Skeletal muscle tissue (tissue), 4 donors: Measurements from ENCODE around the gene PGM2L1. TPM values are rescaled to one million over a fixed set of nuclear protein-coding genes. Genes with fewer than 3 reads are reported as not detected.
"Not testable (repeated sequence)": the region's sequence is repeated elsewhere in the genome, so short reads cannot be mapped to it uniquely, and the experiment has no call there.

ENCODE experiments used
- H3K27ac ChIP-seq: one replicate; pipeline ENCODE4 v1.7.0; 2013; ENCODE audit warnings: mild to moderate bottlenecking, low read depth, low read length, inconsistent platforms
- H3K27me3 ChIP-seq, 3 donors: one replicate each; pipeline ENCODE4 v1.7.0; 2013; ENCODE audit warnings: low read length in 3 of 3; ENCODE audit not compliant: control insufficient read depth in 3 of 3, insufficient read depth in 3 of 3
- H3K36me3 ChIP-seq, 3 donors: one replicate each; pipeline ENCODE4 v1.7.0; 2013; ENCODE audit warnings: low read length in 3 of 3; ENCODE audit not compliant: control insufficient read depth in 3 of 3, insufficient read depth in 3 of 3
- H3K4me1 ChIP-seq, 3 donors: one replicate each; pipeline ENCODE4 v1.7.0; 2013; ENCODE audit warnings: low read length in 3 of 3, mild to moderate bottlenecking in 3 of 3; ENCODE audit not compliant: control insufficient read depth in 3 of 3, insufficient read depth in 3 of 3
- H3K4me3 ChIP-seq, 3 donors: one replicate each; pipeline ENCODE4 v1.7.0; 2013; ENCODE audit warnings: low read length in 3 of 3
- H3K9ac ChIP-seq, 3 donors: one replicate each; pipeline ENCODE4 v1.7.0; 2013; ENCODE audit warnings: low read length in 3 of 3, mild to moderate bottlenecking in 3 of 3, moderate library complexity in 2 of 3, low read depth in 1 of 3
- H3K9me3 ChIP-seq, 3 donors: one replicate each; pipeline ENCODE4 v1.7.0; 2013; ENCODE audit warnings: low read length in 3 of 3; ENCODE audit not compliant: control insufficient read depth in 3 of 3
- total RNA-seq: library from RNA; depleted of rRNA; stranded (reverse); fragments of >200 nt; gene quantifications from one replicate; pipeline ENCODE4 v1.2.3, GENCODE V29; 2014
- donor health status: Osteomylitis.

The PGM2L1 gene
- total RNA-seq, 1 donor from 2014 or later: 5.2 TPM

DNA sequence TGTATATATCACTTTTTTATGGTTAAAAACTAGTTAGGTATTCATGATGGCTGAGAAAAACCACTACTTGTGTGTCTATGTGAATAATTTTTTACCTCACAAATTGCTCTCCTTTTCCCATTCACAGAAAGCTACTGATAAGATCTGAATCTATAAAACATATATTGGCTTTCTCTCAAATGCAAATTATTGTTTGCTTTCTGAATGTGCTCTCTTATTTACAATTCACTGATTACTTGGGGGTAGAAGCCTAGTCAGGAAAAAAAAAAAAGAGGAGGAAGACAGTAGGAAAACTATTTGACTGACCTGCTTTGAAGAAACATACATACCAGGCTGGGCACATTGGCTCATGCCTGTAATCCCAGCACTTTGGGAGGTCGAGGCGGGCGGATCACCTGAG, 20.5 kb downstream of the PGM2L1 start:
- H3K9ac ChIP-seq: no peak overlapping the region
- no peaks in the 10 kb centered on the region for H3K27me3 ChIP-seq
- H3K27ac ChIP-seq: no peak overlapping the region
- no peak overlapping the region for H3K4me3 ChIP-seq
- H3K9me3 ChIP-seq: no peaks in the 10 kb centered on the region
- peaks cover 0 to under 1% (median 0%) of the 10 kb centered on the region in 3 donors for H3K36me3 ChIP-seq
- H3K4me1 ChIP-seq: no peaks in the 10 kb centered on the region

- Histone ChIP-seq H3K36me3 (peaks cover 0 to 4% (median 3%) of the 10 kb centered on the region in 3 donors), H3K9me3 (no peaks in the 10 kb centered on the region), H3K27ac (no peak overlapping the region), H3K9ac (no peak overlapping the region), H3K27me3 (no peaks in the 10 kb centered on the region), H3K4me3 (no peak overlapping the region), H3K4me1 (no peaks in the 10 kb centered on the region)
Measured at GRCh38 chr11:74373382-74373781, 24.9 kb downstream of the PGM2L1 start.

- H3K4me3 ChIP-seq: no peak overlapping the region
Measured at GRCh38 chr11:74371269-74372052, 26.8 kb downstream of the PGM2L1 start.

GRCh38 chr11:74370123-74370522, 28.1 kb downstream of the PGM2L1 start:
- H3K4me1 ChIP-seq: no peaks in the 10 kb centered on the region
- H3K9ac ChIP-seq: no peak overlapping the region
- H3K4me3 ChIP-seq: no peak overlapping the region
- no peaks in the 10 kb centered on the region for H3K9me3 ChIP-seq
- no peak overlapping the region for H3K27ac ChIP-seq
- H3K27me3 ChIP-seq: no peaks in the 10 kb centered on the region
- peaks cover 3 to 21% (median 9%) of the 10 kb centered on the region in 3 donors for H3K36me3 ChIP-seq

More at GRCh38 chr11:74371269-74372052, 26.8 kb downstream of the PGM2L1 start:
- no peak overlapping the region for H3K9ac ChIP-seq
- H3K9me3 ChIP-seq: no peaks in the 10 kb centered on the region
- H3K27me3 ChIP-seq: no peaks in the 10 kb centered on the region
- no peaks in the 10 kb centered on the region for H3K4me1 ChIP-seq
- H3K27ac ChIP-seq: no peak overlapping the region
- H3K36me3 ChIP-seq: peaks cover 2 to 20% (median 9%) of the 10 kb centered on the region in 3 donors

GRCh38 chr11:74367881-74368280, 30.4 kb downstream of the PGM2L1 start:
- H3K27ac ChIP-seq: no peak overlapping the region
- H3K9ac ChIP-seq: no peak overlapping the region
- no peak overlapping the region for H3K4me3 ChIP-seq
- H3K4me1 ChIP-seq: no peaks in the 10 kb centered on the region
- no peaks in the 10 kb centered on the region for H3K9me3 ChIP-seq
- peaks cover 3 to 21% (median 9%) of the 10 kb centered on the region in 3 donors for H3K36me3 ChIP-seq
- no peaks in the 10 kb centered on the region for H3K27me3 ChIP-seq

- Histone ChIP-seq H3K4me1 (no peaks in the 10 kb centered on the region), H3K27me3 (no peaks in the 10 kb centered on the region), H3K36me3 (peaks cover 3 to 19% (median 9%) of the 10 kb centered on the region in 3 donors), H3K27ac (no peak overlapping the region), H3K9ac (no peak overlapping the region), H3K4me3 (no peak overlapping the region), H3K9me3 (no peaks in the 10 kb centered on the region)
Measured at GRCh38 chr11:74366576-74366975, 31.7 kb downstream of the PGM2L1 start.

- H3K9ac ChIP-seq, H3K4me1 ChIP-seq, H3K4me3 ChIP-seq, H3K27me3 ChIP-seq, H3K27ac ChIP-seq, H3K9me3 ChIP-seq: not testable (repeated sequence)
- H3K36me3 ChIP-seq: peaks cover 3 to 19% (median 9%) of the 10 kb centered on the region in 3 donors
Measured at GRCh38 chr11:74365805-74366204, 32.4 kb downstream of the PGM2L1 start.

- no peak overlapping the region for H3K9ac ChIP-seq
- H3K4me1 ChIP-seq: no peaks in the 10 kb centered on the region
- H3K9me3 ChIP-seq: no peaks in the 10 kb centered on the region
- no peak overlapping the region for H3K27ac ChIP-seq
- H3K27me3 ChIP-seq: no peaks in the 10 kb centered on the region
- peaks cover 3 to 8% (median 4%) of the 10 kb centered on the region in 3 donors for H3K36me3 ChIP-seq
- no peak overlapping the region for H3K4me3 ChIP-seq
Measured at GRCh38 chr11:74357449-74357848, 40.8 kb downstream of the PGM2L1 start.

DNA sequence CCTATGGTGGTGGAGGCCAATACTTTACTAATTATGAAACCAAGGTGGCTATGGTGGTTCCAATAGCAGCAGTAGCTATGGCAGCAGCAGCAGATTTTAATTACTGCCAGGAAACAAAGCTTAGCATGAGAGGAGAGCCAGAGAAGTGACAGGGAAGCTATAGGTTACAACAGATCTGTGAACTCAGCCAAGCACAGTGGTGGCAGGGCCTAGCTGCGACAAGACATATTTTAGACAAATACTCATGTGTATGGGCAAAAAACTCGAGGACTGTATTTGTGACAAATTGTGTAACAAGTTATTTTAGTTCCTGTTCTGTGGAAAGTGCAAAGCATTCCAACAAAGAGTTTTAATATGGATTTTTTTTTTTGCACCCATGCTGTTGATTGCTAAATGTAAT, 42.6 kb downstream of the PGM2L1 start:
- no peaks in the 10 kb centered on the region for H3K4me1 ChIP-seq
- no peak overlapping the region for H3K4me3 ChIP-seq
- H3K27me3 ChIP-seq: no peaks in the 10 kb centered on the region
- H3K9ac ChIP-seq: no peak overlapping the region
- peaks cover 2 to 7% (median 3%) of the 10 kb centered on the region in 3 donors for H3K36me3 ChIP-seq
- no peak overlapping the region for H3K27ac ChIP-seq
- no peaks in the 10 kb centered on the region for H3K9me3 ChIP-seq

DNA sequence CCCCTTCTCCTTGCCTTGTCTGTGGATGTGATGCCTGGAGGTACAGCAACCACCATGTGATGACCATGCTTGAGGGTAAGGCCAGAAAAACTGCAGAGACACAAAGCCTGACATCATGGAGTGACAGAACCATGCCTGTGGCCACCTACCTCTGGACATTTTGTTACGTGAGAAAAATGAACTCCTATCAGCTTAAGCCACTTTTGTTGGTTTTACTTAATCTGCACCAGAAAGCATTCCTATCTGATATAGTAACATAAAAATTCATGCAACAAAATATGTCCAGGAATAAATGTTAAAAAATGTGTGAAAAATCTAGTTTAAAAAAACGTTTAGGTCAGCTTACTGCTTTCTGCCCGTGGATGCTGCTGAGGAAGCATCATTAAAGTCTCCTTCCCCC, 44.2 kb downstream of the PGM2L1 start:
- no peak overlapping the region for H3K27ac ChIP-seq
- no peaks in the 10 kb centered on the region for H3K27me3 ChIP-seq
- H3K4me1 ChIP-seq: no peaks in the 10 kb centered on the region
- no peak overlapping the region for H3K4me3 ChIP-seq
- H3K9ac ChIP-seq: no peak overlapping the region
- peaks cover 0 to 3% (median 2%) of the 10 kb centered on the region in 3 donors for H3K36me3 ChIP-seq
- no peaks in the 10 kb centered on the region for H3K9me3 ChIP-seq
